Measurements from ENCODE around the gene ZDHHC24. TPM values are rescaled to one million over a fixed set of nuclear protein-coding genes. Genes with fewer than 3 reads are reported as not detected.

Gene ZDHHC24
- polyA plus RNA-seq, 1 experiment, result 11.9 TPM

DNA sequence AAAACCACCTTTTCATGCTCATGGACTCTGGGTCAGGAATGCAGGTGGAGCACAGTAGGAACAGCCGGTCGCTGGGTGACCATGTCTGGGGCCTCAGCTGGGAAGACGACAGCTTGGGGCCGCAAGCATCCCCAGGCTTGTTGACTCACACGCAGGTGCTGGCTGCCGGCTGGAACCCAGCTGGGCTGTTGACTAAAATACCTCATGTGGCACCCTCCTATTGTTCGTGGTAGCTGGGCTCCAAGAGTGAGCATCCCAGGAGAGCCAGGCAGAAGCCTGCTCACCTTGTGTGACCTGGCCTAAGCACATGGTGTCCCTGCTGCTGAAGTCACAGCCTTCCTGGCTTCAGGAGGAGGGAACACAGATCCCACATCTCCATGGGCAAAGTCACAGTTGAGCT, 56.2 kb downstream of the ZDHHC24 start:
- POLR2A ChIA-PET, result no interaction called here
- Histone ChIP-seq H3K27me3 (ENCODE audit: control insufficient read depth, insufficient read depth, low read length) (no peaks in the 10 kb centered on the region), H3K4me3 (ENCODE audit: low read depth, low read length) (no peak overlapping the region), H3K36me3 (ENCODE audit: control insufficient read depth, insufficient read depth, low read length) (peaks cover 21% of the 10 kb centered on the region)
- CTCF ChIA-PET, result interaction anchor here (1.2 to 1.4 kb wide), 2 partner anchors 81 to 189 kb away, joined by 3 read pairs; no protein-coding TSS in a partner anchor
- no peak for DNase-seq (ENCODE audit: low read depth)
- TF ChIP-seq, protein P1, sequence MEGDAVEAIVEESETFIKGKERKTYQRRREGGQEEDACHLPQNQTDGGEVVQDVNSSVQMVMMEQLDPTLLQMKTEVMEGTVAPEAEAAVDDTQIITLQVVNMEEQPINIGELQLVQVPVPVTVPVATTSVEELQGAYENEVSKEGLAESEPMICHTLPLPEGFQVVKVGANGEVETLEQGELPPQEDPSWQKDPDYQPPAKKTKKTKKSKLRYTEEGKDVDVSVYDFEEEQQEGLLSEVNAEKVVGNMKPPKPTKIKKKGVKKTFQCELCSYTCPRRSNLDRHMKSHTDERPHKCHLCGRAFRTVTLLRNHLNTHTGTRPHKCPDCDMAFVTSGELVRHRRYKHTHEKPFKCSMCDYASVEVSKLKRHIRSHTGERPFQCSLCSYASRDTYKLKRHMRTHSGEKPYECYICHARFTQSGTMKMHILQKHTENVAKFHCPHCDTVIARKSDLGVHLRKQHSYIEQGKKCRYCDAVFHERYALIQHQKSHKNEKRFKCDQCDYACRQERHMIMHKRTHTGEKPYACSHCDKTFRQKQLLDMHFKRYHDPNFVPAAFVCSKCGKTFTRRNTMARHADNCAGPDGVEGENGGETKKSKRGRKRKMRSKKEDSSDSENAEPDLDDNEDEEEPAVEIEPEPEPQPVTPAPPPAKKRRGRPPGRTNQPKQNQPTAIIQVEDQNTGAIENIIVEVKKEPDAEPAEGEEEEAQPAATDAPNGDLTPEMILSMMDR (IDR thresholded peaks at IDR 0.05; ENCODE audit: insufficient read depth, low read depth, low read length), result no peak

DNA sequence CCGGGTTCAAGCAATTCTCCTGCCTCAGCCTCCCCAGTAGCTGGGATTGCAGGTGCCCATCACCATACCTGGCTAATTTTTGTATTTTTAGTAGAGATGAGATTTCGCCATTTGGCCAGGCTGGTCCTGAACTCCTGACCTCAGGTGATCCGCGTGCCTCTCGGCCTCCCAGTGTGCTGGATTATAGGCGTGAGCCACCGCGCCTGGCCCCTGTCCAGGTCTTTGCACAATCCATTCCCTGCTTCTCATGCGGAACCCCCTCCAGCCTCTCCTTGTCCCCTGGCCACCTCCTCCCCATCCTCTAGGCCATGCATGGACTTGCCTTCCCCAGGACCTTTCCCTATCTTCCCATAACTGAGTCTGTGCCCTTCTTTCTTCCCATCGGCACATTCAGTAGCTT, 56.9 kb downstream of the ZDHHC24 start:
- no peaks in the 10 kb centered on the region for H3K27me3 ChIP-seq (ENCODE audit: control insufficient read depth, insufficient read depth, low read length)
- ChIA-PET CTCF (no interaction called here), POLR2A (no interaction called here)
- TF ChIP-seq, protein P1 (IDR thresholded peaks at IDR 0.05; ENCODE audit: insufficient read depth, low read depth, low read length), result no peak
- DNase-seq (ENCODE audit: low read depth), result no peak
- H3K4me3 ChIP-seq (ENCODE audit: low read depth, low read length), result no peak overlapping the region
- peaks cover 20% of the 10 kb centered on the region for H3K36me3 ChIP-seq (ENCODE audit: control insufficient read depth, insufficient read depth, low read length)

DNA sequence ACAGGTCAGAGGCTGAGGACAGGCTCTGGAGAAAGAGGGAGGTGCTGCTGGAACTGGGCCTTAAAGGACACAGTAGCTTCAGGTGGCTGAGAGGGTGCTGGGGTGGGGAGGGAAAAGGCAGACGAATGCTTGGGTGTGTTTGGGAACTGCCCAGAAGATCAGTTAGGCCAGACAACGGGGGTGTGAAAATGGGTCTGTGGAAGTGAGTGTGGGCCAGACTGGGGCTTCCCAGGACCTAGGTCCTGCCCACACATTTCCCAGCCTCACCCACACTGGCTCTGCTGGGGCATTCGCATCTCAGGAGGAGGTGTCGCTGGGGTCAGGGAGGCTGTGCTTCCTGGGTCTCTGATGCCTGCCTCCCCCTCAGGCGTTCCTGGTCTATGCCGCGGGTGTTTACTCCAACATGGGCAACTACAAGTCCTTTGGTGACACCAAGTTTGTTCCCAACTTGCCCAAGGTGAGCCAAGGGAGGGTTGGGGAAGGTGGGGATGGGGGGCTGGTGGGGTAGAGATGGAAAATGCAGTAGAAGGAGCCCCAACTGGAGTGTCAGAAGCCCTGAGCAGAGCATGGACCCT, 61.0 kb downstream of the ZDHHC24 start:
- CTCF ChIA-PET, result no interaction called here
- no peak for DNase-seq (ENCODE audit: low read depth)
- no peaks in the 10 kb centered on the region for H3K27me3 ChIP-seq (ENCODE audit: control insufficient read depth, insufficient read depth, low read length)
- no peak overlapping the region for H3K4me3 ChIP-seq (ENCODE audit: low read depth, low read length)
- POLR2A ChIA-PET, result no interaction called here
- peaks cover 8% of the 10 kb centered on the region for H3K36me3 ChIP-seq (ENCODE audit: control insufficient read depth, insufficient read depth, low read length)
- TF ChIP-seq, protein P1 (IDR thresholded peaks at IDR 0.05; ENCODE audit: insufficient read depth, low read depth, low read length), result no peak

DNA sequence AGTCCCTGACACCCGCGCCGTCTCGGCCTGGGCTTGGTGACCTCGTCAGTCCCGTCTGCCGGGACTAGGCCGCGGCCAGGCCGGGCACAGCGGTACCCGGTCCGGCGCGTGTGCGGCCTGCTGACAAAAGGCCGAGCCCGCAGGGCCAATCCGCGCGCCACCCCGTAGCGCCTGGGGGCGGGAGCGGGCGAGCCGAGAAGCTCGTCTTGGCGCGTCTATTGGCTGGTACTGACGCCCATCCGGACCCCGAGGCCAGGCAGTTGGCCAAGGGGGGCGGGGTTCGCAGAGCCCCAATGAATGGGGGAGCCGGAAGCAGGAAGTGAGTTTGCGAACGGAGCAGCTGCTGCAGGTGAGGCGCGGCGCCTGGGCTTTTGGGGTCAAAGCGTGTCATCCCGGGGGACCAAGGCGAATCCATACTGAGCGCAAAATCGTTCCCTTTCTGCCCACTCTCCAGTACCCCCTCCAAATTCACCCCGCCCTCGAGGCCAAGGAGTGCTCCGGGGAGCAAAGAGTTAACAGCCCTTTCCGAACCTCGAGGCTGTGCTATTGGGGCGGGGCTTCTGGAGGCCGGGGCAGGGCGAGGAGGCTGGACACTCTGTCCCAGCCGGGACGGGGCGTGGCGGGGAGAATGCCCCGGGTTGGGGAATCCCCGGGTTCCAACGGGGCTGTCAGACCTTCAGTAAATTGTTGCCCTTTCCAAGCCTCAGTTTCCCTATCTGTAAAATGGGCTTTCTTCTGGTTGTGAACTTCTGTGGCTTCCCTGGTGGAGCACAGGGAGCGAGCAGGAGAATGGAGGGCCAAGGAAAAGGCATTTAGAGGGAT, 65.5 kb downstream of the ZDHHC24 start, which contains the start of gene DPP3:
TSS of gene DPP3 (plus strand) at position 318 of the 822 bp plus-strand sequence. CDS start 1,767 bp downstream, outside the sequence.
- TF ChIP-seq, protein P1 (IDR thresholded peaks at IDR 0.05; ENCODE audit: insufficient read depth, low read depth, low read length), result no peak

More for the DNA sequence above, 65.5 kb downstream of the ZDHHC24 start, which contains the start of gene DPP3:
- peak; percentile 77 for DNase-seq (ENCODE audit: low read depth)
- H3K36me3 ChIP-seq (ENCODE audit: control insufficient read depth, insufficient read depth, low read length), result peaks cover 1% of the 10 kb centered on the region
- ChIA-PET POLR2A (interaction anchor here (0.6 to 0.7 kb wide), 2 partner anchors 14 to 59 kb away, joined by 3 to 7 read pairs; partner anchors contain the start of gene PELI3), CTCF (interaction anchor here (0.6 to 2.8 kb wide), 8 partner anchors 10 to 198 kb away, joined by 3 to 18 read pairs (median 4); partner anchors contain the start of genes PELI3 and RBM4B)
- H3K4me3 ChIP-seq (ENCODE audit: low read depth, low read length), result peak within 1 kb of the TSS; percentile 69
- H3K27me3 ChIP-seq (ENCODE audit: control insufficient read depth, insufficient read depth, low read length), result no peaks in the 10 kb centered on the region
